Fibroblast of lung (primary cell): ENCODE results near the gene CFAP161. TPM values are rescaled to one million over a fixed set of nuclear protein-coding genes. Genes with fewer than 3 reads are reported as not detected.

Experiments used
- DNase-seq, 2 donors: peaks; one replicate each; pipeline versions ENCODE4 v3.0.0 to v3.0.0-alpha.2; 2010; ENCODE audit warnings: low read depth in 2 of 2
- H2AFZ ChIP-seq: 2 replicates; pipeline ENCODE4 v1.5.1; 2012; ENCODE audit warnings: low read length, control low read depth, inconsistent platforms
- H3K27ac ChIP-seq: 2 replicates; pipeline ENCODE4 v1.5.1; 2011; ENCODE audit warnings: low read length, control low read depth; ENCODE audit not compliant: insufficient read depth
- H3K27me3 ChIP-seq: 2 replicates; pipeline ENCODE4 v1.5.1; 2011; ENCODE audit warnings: mild to moderate bottlenecking, low read length; ENCODE audit not compliant: control insufficient read depth, insufficient read depth
- H3K36me3 ChIP-seq: 2 replicates; pipeline ENCODE4 v1.5.1; 2011; ENCODE audit warnings: low read length; ENCODE audit not compliant: control insufficient read depth, insufficient read depth
- H3K4me1 ChIP-seq: 2 replicates; pipeline ENCODE4 v1.5.1; 2011; ENCODE audit warnings: low read length; ENCODE audit not compliant: control insufficient read depth, insufficient read depth; ENCODE audit errors: extremely low read depth
- H3K4me2 ChIP-seq: 2 replicates; pipeline ENCODE4 v1.5.1; 2011; ENCODE audit warnings: low read length, control low read depth; ENCODE audit not compliant: insufficient read depth; ENCODE audit errors: extremely low read depth
- H3K4me3 ChIP-seq, 4 experiments: fragments of 200-600 bp in 1 of 4; sonication (generic) in 1 of 4; replicated peaks in 1 of 4; 2 replicates each; pipeline ENCODE4 v1.5.1; 2011 to 2016; ENCODE audit warnings: low read length in 4 of 4, low read depth in 3 of 4, mild to moderate bottlenecking in 3 of 4, control low read depth in 2 of 4, inconsistent platforms in 1 of 4, mixed read lengths in 1 of 4; ENCODE audit not compliant: insufficient read depth in 1 of 4; ENCODE audit errors: control extremely low read depth in 1 of 4
- H3K79me2 ChIP-seq: 2 replicates; pipeline ENCODE4 v1.5.1; 2012; ENCODE audit warnings: mild to moderate bottlenecking, low read length, inconsistent platforms; ENCODE audit not compliant: control insufficient read depth, insufficient read depth
- H3K9ac ChIP-seq: 2 replicates; pipeline ENCODE4 v1.5.1; 2011; ENCODE audit warnings: mild to moderate bottlenecking, low read length, control low read depth; ENCODE audit not compliant: insufficient read depth
- H3K9me3 ChIP-seq: 2 replicates; pipeline ENCODE4 v1.5.1; 2012; ENCODE audit warnings: low read depth, low read length; ENCODE audit not compliant: control insufficient read depth, insufficient read depth
- H4K20me1 ChIP-seq: 2 replicates; pipeline ENCODE4 v1.5.1; 2011; ENCODE audit warnings: low read length; ENCODE audit not compliant: control insufficient read depth, insufficient read depth; ENCODE audit errors: extremely low read depth
- EZH2 ChIP-seq: IDR thresholded peaks from 2 replicates; pipeline ENCODE4 v1.5.1; 2012; ENCODE audit warnings: low read length, control low read depth, mild to moderate bottlenecking; ENCODE audit errors: missing control alignments
- polyA plus RNA-seq, 2 donors: library from polyadenylated mRNA; depleted of rRNA in 1 of 2; stranded (reverse) in 1 of 2; unstranded in 1 of 2; fragments of >200 nt; gene quantifications; 2 replicates each; pipeline ENCODE4 v1.2.1, GENCODE V29; 2011 to 2012; ENCODE audit warnings: missing spikeins in 1 of 2
- total RNA-seq: library from RNA; depleted of rRNA; stranded (reverse); fragments of >200 nt; gene quantifications from 2 replicates; pipeline ENCODE4 v1.2.1, GENCODE V29; 2014
- TF ChIP-seq, protein P1 (sequence below), 2 donors: IDR thresholded peaks in 1 of 2; conservative IDR thresholded peaks in 1 of 2; 1 replicate in 1 of 2; 2 replicates in 1 of 2; pipeline ENCODE4 v1.5.1; 2011 to 2012; ENCODE audit warnings: low read length in 2 of 2, control low read depth in 1 of 2, inconsistent platforms in 1 of 2, low read depth in 1 of 2, mild to moderate bottlenecking in 1 of 2

CFAP161 gene
- total and polyA plus RNA-seq, 2 donors (not counting 1 experiment from before 2014, with no cell fraction given), result 0.17 TPM; not detected in 1

GRCh38 chr15:81108427-81108826 lies 25.6 kb upstream of the CFAP161 start:
- Histone ChIP-seq H3K27me3 (no peaks in the 10 kb centered on the region), H3K9ac (no peak overlapping the region), H3K4me1 (no peaks in the 10 kb centered on the region), H3K9me3 (no peaks in the 10 kb centered on the region), H3K4me3 (no peak overlapping the region), H2AFZ (no peak overlapping the region), H4K20me1 (no peaks in the 10 kb centered on the region), H3K36me3 (no peaks in the 10 kb centered on the region), H3K27ac (no peak overlapping the region), H3K79me2 (no peaks in the 10 kb centered on the region), H3K4me2 (no peak overlapping the region)
- TF ChIP-seq EZH2, result no peak
- TF ChIP-seq, protein P1, sequence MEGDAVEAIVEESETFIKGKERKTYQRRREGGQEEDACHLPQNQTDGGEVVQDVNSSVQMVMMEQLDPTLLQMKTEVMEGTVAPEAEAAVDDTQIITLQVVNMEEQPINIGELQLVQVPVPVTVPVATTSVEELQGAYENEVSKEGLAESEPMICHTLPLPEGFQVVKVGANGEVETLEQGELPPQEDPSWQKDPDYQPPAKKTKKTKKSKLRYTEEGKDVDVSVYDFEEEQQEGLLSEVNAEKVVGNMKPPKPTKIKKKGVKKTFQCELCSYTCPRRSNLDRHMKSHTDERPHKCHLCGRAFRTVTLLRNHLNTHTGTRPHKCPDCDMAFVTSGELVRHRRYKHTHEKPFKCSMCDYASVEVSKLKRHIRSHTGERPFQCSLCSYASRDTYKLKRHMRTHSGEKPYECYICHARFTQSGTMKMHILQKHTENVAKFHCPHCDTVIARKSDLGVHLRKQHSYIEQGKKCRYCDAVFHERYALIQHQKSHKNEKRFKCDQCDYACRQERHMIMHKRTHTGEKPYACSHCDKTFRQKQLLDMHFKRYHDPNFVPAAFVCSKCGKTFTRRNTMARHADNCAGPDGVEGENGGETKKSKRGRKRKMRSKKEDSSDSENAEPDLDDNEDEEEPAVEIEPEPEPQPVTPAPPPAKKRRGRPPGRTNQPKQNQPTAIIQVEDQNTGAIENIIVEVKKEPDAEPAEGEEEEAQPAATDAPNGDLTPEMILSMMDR (conservative IDR thresholded peaks at IDR 0.05 in 1 of 2, IDR thresholded peaks at IDR 0.05 in 1 of 2; ENCODE audit: low read depth in 1 of 2, low read length in 2 of 2), result peak; percentile 42 to 50
- no peak for DNase-seq

GRCh38 chr15:81111018-81111417 lies 23.1 kb upstream of the CFAP161 start:
- TF ChIP-seq, protein P1 (conservative IDR thresholded peaks at IDR 0.05 in 1 of 2, IDR thresholded peaks at IDR 0.05 in 1 of 2; ENCODE audit: low read depth in 1 of 2, low read length in 2 of 2), result no peak
- no peak for TF ChIP-seq EZH2
- H4K20me1 ChIP-seq, result no peaks in the 10 kb centered on the region
- no peak overlapping the region for H3K4me3 ChIP-seq
- no peak overlapping the region for H3K4me2 ChIP-seq
- no peak overlapping the region for H3K27ac ChIP-seq
- no peaks in the 10 kb centered on the region for H3K27me3 ChIP-seq
- no peak for DNase-seq
- H3K4me1 ChIP-seq, result no peaks in the 10 kb centered on the region
- no peaks in the 10 kb centered on the region for H3K79me2 ChIP-seq
- no peak overlapping the region for H2AFZ ChIP-seq
- no peak overlapping the region for H3K9ac ChIP-seq
- no peaks in the 10 kb centered on the region for H3K9me3 ChIP-seq
- H3K36me3 ChIP-seq, result no peaks in the 10 kb centered on the region

GRCh38 chr15:81111510-81112470 lies 22.3 kb upstream of the CFAP161 start:
- no peaks in the 10 kb centered on the region for H3K27me3 ChIP-seq
- DNase-seq, result no peak
- H2AFZ ChIP-seq, result no peak overlapping the region
- H4K20me1 ChIP-seq, result no peaks in the 10 kb centered on the region
- no peaks in the 10 kb centered on the region for H3K9me3 ChIP-seq
- H3K36me3 ChIP-seq, result no peaks in the 10 kb centered on the region
- H3K27ac ChIP-seq, result no peak overlapping the region
- peaks cover 1% of the 10 kb centered on the region for H3K4me1 ChIP-seq
- no peak overlapping the region for H3K4me2 ChIP-seq
- H3K9ac ChIP-seq, result no peak overlapping the region
- no peaks in the 10 kb centered on the region for H3K79me2 ChIP-seq
- TF ChIP-seq, protein P1 (conservative IDR thresholded peaks at IDR 0.05 in 1 of 2, IDR thresholded peaks at IDR 0.05 in 1 of 2; ENCODE audit: low read depth in 1 of 2, low read length in 2 of 2), result no peak
- no peak for TF ChIP-seq EZH2
- H3K4me3 ChIP-seq, result no peak overlapping the region
